ENCODE data around the gene NR6A1. TPM values are rescaled to one million over a fixed set of nuclear protein-coding genes. Genes with fewer than 3 reads are reported as not detected.

The NR6A1 gene
- total and polyA plus RNA-seq, 2 of the 8 experiments (the other 6 are each of a cell fraction or from before 2014, with no cell fraction given): 93.2 to 237 TPM

DNA sequence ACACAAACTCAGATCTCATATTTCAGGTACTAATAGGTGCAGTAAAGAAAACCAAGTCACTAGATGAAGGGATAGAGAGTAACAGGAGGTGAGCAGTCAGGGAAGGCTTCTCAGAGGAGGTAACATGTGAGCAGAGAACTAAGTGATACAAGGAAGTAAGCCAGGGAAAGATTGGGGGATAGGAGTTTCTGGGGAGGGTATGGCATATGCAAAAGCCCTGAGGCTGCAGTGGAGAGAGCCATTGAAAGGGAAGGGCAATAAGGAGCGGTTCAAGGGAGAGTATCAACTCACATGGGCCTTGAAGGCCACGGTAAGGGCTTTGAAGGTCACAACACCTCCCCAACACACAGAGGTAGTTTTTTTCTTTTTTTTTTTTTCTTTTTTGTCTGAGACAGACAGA is 12.7 kb upstream of the NR6A1 start:
- no peak overlapping the region for H2AK5ac ChIP-seq (ENCODE audit: low read depth, low read length)
- H3K27me3 ChIP-seq (replicated peaks in 1 of 4; ENCODE audit: control insufficient read depth in 3 of 4, extremely low read depth in 1 of 4, insufficient read depth in 3 of 4, low read length in 3 of 4): no peaks in the 10 kb centered on the region
- H3K4me3 ChIP-seq (ENCODE audit: extremely low read depth in 1 of 4, insufficient read depth in 2 of 4, low read depth in 3 of 4, low read length in 4 of 4): no peak overlapping the region
- H4K91ac ChIP-seq (replicated peaks; ENCODE audit: insufficient read length, low read length): no peak overlapping the region
- no peak overlapping the region for H2BK5ac ChIP-seq (ENCODE audit: low read depth, low read length)
- H3K36me3 ChIP-seq (ENCODE audit: control insufficient read depth in 2 of 4, insufficient read depth in 4 of 4, low read length in 3 of 4): peaks cover 0 to 2% (median 0%) of the 10 kb centered on the region in 4 experiments; a peak in 1 of 8 replicates
- H3K14ac ChIP-seq (ENCODE audit: insufficient read length): no peak overlapping the region
- no peak overlapping the region for H3K23ac ChIP-seq (ENCODE audit: insufficient read length)
- no peak overlapping the region for H3K4me2 ChIP-seq (ENCODE audit: insufficient read depth in 1 of 2, low read depth in 2 of 2, low read length in 2 of 2)
- no peaks in the 10 kb centered on the region for H4K20me1 ChIP-seq (replicated peaks in 1 of 2; ENCODE audit: control insufficient read depth in 1 of 2, insufficient read depth in 2 of 2, low read length in 2 of 2)
- H3K4me1 ChIP-seq (replicated peaks in 1 of 4; ENCODE audit: control insufficient read depth in 3 of 4, insufficient read depth in 4 of 4, low read length in 3 of 4): peaks cover 6 to 15% (median 12%) of the 10 kb centered on the region in 4 experiments
- H2BK15ac ChIP-seq (ENCODE audit: low read length): no peak overlapping the region
- no peak overlapping the region for H3K9ac ChIP-seq (replicated peaks in 1 of 4; ENCODE audit: extremely low read depth in 1 of 4, low read depth in 3 of 4, low read length in 3 of 4)
- ChIA-PET POLR2A (ENCODE audit: partially characterized antibody) (interaction anchor here (2.4 kb wide), 1 partner anchor 77 kb away, joined by 13 read pairs; the partner anchor contains the start of gene RPL35), CTCF (ENCODE audit: partially characterized antibody) (interaction anchor here (2.2 to 17.6 kb wide), 3 partner anchors 10 to 63 kb away, joined by 11 to 1300 read pairs (median 13); partner anchors contain the start of genes ARPC5L, RPL35 and WDR38)
- H2BK120ac ChIP-seq (replicated peaks; ENCODE audit: low read depth, low read length): no peak overlapping the region
- no peak overlapping the region for H4K8ac ChIP-seq (ENCODE audit: extremely low read depth, insufficient read depth, low read length)
- no peak overlapping the region for H3K56ac ChIP-seq (replicated peaks; ENCODE audit: insufficient read length, low read depth, low read length)
- DNase-seq (ENCODE audit: low read depth in 1 of 2, low spot score in 2 of 2): peak in 1 of 2 experiments; percentile 26
- H4K5ac ChIP-seq (ENCODE audit: insufficient read length, low read depth, low read length): no peak overlapping the region
- no peak for FAIRE-seq
- H2BK20ac ChIP-seq (ENCODE audit: low read length): no peak overlapping the region
- no peak overlapping the region for H3K4ac ChIP-seq (replicated peaks; ENCODE audit: insufficient read length, low read depth, low read length)
- no peaks in the 10 kb centered on the region for H3K79me2 ChIP-seq (ENCODE audit: control insufficient read depth in 1 of 2, insufficient read depth in 2 of 2, low read length in 2 of 2)
- no peak overlapping the region for H2BK12ac ChIP-seq (ENCODE audit: low read depth, low read length)
- no peaks in the 10 kb centered on the region for H3K79me1 ChIP-seq (ENCODE audit: low read depth, low read length)
- H3K27ac ChIP-seq (ENCODE audit: low read depth, low read length): no peak overlapping the region
- 94% methylated on average over 2 of the region's 2 CpGs; no CpG with 5 or more reads in 1 of the 2 experiments for WGBS, 2 experiments (ENCODE audit: extremely low coverage in 1 of 2, insufficient coverage in 1 of 2, insufficient read length in 1 of 2, insufficient replicate concordance in 2 of 2, low coverage in 1 of 2, low lambda C conversion rate in 2 of 2, missing lambda C conversion rate in 1 of 2)
- no peak overlapping the region for H3K18ac ChIP-seq (ENCODE audit: extremely low read depth, low read length)
- no peak overlapping the region for H2AFZ ChIP-seq (ENCODE audit: low read length)
- no peaks in the 10 kb centered on the region for H3K23me2 ChIP-seq (ENCODE audit: low read depth, low read length)
- no peaks in the 10 kb centered on the region for H3K9me3 ChIP-seq (ENCODE audit: insufficient read depth in 2 of 2, low read depth in 1 of 2, low read length in 1 of 2)
- TF ChIP-seq TAF1 (IDR thresholded peaks at IDR 0.05; ENCODE audit: low read depth, low read length): no peak
- no peak for TF ChIP-seq SIRT6 (IDR thresholded peaks at IDR 0.05; ENCODE audit: low read length)

All from H1 (cell line).